ENCODE data around the gene DBNL. TPM values are rescaled to one million over a fixed set of nuclear protein-coding genes. Genes with fewer than 3 reads are reported as not detected.
A peak's percentile ranks its signal among the peaks of the same experiment; 100 is the strongest.

The DBNL gene
- total RNA-seq, 2 donors from 2014 or later: 93.8 to 137 TPM

DNA sequence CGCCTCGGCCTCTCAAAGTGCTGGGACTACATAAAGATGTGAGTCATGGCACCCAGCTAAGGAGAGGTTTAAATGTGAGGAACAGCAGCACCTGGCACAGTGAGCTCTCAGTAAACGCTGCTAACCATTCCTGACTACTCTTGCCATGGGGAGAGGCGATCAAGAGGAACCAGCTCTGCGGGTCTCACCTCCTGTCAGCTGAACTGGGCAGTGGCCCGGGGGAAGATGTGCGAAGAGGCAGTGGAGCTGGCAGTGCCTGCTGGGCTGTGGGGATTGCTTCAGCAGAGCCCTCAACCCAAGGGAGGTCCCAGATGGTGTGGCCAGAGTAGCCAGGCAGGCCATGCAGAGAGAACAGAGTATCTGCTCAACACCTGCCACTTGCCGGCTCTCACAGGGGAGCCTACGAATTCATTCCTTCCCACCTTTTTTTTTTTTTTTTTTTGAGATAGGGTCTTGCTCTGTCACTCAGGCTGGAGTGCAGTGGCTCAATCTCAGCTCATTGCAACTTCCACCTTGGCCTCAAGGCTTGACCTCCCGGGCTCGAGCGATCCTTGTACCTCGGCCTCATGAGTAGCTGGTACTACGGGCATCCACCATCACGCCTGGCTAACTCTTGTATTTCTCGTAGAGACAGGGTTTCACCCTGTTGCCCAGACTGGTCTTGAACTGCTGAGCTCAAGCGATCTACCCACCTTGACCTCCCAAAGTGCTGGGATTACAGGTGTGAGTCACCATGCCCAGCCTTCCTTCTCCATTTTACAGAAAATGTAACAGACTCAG, 31.0 kb downstream of the DBNL start:
- Mint-ChIP-seq H3K27me3 (no peaks in the 10 kb centered on the region), H3K36me3 (ENCODE audit: low read depth) (peaks cover 83% of the 10 kb centered on the region), H3K27ac (no peak overlapping the region), H3K4me1 (peaks cover 11% of the 10 kb centered on the region), H3K9me3 (no peaks in the 10 kb centered on the region), H3K4me3 (no peak overlapping the region)
- no peak for ATAC-seq (replicated peaks)

GRCh38 chr7:44076101-44076895, 31.8 kb downstream of the DBNL start:
- H3K4me3 Mint-ChIP-seq: no peak overlapping the region
- H3K36me3 Mint-ChIP-seq (ENCODE audit: low read depth): peaks cover 91% of the 10 kb centered on the region
- no peak for ATAC-seq (replicated peaks)
- H3K27ac Mint-ChIP-seq: no peak overlapping the region
- peaks cover 17% of the 10 kb centered on the region for H3K4me1 Mint-ChIP-seq
- H3K9me3 Mint-ChIP-seq: no peaks in the 10 kb centered on the region
- no peaks in the 10 kb centered on the region for H3K27me3 Mint-ChIP-seq

DNA sequence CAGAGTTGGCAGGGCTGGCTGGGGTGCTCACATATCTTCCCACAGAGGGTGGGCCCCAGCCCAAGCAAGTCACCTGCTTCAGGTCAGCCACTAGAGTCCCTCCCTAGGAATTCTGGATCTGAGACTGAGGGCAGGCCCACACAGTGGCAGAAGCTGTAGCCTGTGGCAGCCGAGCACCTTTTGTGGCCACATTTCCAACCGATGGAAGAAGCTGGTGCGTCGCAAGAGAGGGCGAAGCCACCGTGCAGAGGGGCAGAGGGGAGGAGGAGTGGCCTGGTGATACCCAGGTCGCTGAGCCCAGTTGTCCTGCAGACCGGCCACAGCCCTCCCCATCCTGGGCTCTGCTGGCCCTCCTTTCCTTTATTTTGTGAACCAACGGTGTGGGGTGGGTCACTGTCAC, 32.6 kb downstream of the DBNL start:
- peaks cover 19% of the 10 kb centered on the region for H3K4me1 Mint-ChIP-seq
- peaks cover 93% of the 10 kb centered on the region for H3K36me3 Mint-ChIP-seq (ENCODE audit: low read depth)
- peak overlapping the region; percentile 88 for H3K27ac Mint-ChIP-seq
- H3K4me3 Mint-ChIP-seq: no peak overlapping the region
- no peaks in the 10 kb centered on the region for H3K9me3 Mint-ChIP-seq
- no peak for ATAC-seq (replicated peaks)
- no peaks in the 10 kb centered on the region for H3K27me3 Mint-ChIP-seq

GRCh38 chr7:44077681-44078091, 33.2 kb downstream of the DBNL start:
- Mint-ChIP-seq H3K27ac (peak overlapping the region; percentile 88), H3K4me1 (peaks cover 17% of the 10 kb centered on the region), H3K9me3 (no peaks in the 10 kb centered on the region), H3K36me3 (ENCODE audit: low read depth) (peaks cover 91% of the 10 kb centered on the region), H3K27me3 (no peaks in the 10 kb centered on the region), H3K4me3 (no peak overlapping the region)
- no peak for ATAC-seq (replicated peaks)

- no peaks in the 10 kb centered on the region for H3K9me3 Mint-ChIP-seq
- ATAC-seq (replicated peaks): no peak
- no peaks in the 10 kb centered on the region for H3K27me3 Mint-ChIP-seq
- peaks cover 82% of the 10 kb centered on the region for H3K36me3 Mint-ChIP-seq (ENCODE audit: low read depth)
- peaks cover 17% of the 10 kb centered on the region for H3K4me1 Mint-ChIP-seq
- H3K4me3 Mint-ChIP-seq: no peak overlapping the region
- no peak overlapping the region for H3K27ac Mint-ChIP-seq
These were observed 34.0 kb downstream of the DBNL start for GRCh38 chr7:44078521-44078920.

- H3K4me3 Mint-ChIP-seq: no peak overlapping the region
- peaks cover 73% of the 10 kb centered on the region for H3K36me3 Mint-ChIP-seq (ENCODE audit: low read depth)
- H3K4me1 Mint-ChIP-seq: peaks cover 21% of the 10 kb centered on the region
- no peak overlapping the region for H3K27ac Mint-ChIP-seq
- no peak for ATAC-seq (replicated peaks)
- no peaks in the 10 kb centered on the region for H3K9me3 Mint-ChIP-seq
- H3K27me3 Mint-ChIP-seq: no peaks in the 10 kb centered on the region
These were observed 35.0 kb downstream of the DBNL start for GRCh38 chr7:44079331-44080021.

- peak overlapping the region; percentile 86 for H3K4me3 Mint-ChIP-seq
- peaks cover 67% of the 10 kb centered on the region for H3K36me3 Mint-ChIP-seq (ENCODE audit: low read depth)
- no peak for ATAC-seq (replicated peaks)
- H3K27ac Mint-ChIP-seq: no peak overlapping the region
- peaks cover 21% of the 10 kb centered on the region for H3K4me1 Mint-ChIP-seq
- no peaks in the 10 kb centered on the region for H3K27me3 Mint-ChIP-seq
- no peaks in the 10 kb centered on the region for H3K9me3 Mint-ChIP-seq
These were observed 35.6 kb downstream of the DBNL start for GRCh38 chr7:44080118-44080517.

DNA sequence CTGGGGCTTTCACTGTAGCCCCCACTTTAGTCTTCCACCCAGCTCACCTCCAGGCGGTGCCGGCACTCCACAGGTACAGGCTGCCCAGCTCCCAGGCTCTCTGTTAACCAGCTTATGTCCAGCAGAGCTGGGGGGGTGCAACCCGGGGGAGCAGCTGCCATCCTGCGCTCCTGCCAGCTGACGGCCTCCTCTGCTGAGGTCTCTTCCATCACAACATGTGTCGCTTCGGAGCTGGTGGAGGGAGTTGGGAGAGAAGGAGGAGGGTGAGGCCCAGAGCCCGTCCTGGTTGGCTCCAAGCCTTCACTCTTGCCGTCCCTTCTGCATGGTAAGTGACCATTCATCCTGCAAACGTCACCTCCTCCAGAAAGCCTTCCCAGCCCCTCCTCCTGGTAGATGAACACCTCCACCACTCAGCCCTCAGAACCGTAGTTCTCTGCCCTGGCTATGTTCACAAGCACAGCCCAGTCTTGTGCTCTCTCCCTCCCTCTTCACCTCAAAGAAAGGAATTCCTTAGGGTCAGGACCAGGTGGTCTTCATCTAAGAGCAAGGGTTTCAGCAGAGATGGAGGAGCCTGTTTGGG, 36.3 kb downstream of the DBNL start:
- Mint-ChIP-seq H3K27ac (peak overlapping the region; percentile 93), H3K27me3 (no peaks in the 10 kb centered on the region), H3K4me3 (peak overlapping the region; percentile 86), H3K36me3 (ENCODE audit: low read depth) (peaks cover 60% of the 10 kb centered on the region), H3K9me3 (no peaks in the 10 kb centered on the region), H3K4me1 (peaks cover 21% of the 10 kb centered on the region)
- ATAC-seq (replicated peaks): no peak

- H3K4me1 Mint-ChIP-seq: peaks cover 21% of the 10 kb centered on the region
- H3K36me3 Mint-ChIP-seq (ENCODE audit: low read depth): peaks cover 55% of the 10 kb centered on the region
- peak overlapping the region; percentile 93 for H3K27ac Mint-ChIP-seq
- H3K9me3 Mint-ChIP-seq: no peaks in the 10 kb centered on the region
- no peak for ATAC-seq (replicated peaks)
- H3K4me3 Mint-ChIP-seq: peak overlapping the region; percentile 86
- no peaks in the 10 kb centered on the region for H3K27me3 Mint-ChIP-seq
These were observed 36.8 kb downstream of the DBNL start for GRCh38 chr7:44081266-44081748.

- Mint-ChIP-seq H3K27ac (peak overlapping the region; percentile 93), H3K4me1 (peaks cover 19% of the 10 kb centered on the region), H3K9me3 (no peaks in the 10 kb centered on the region), H3K27me3 (no peaks in the 10 kb centered on the region), H3K36me3 (ENCODE audit: low read depth) (peaks cover 41% of the 10 kb centered on the region), H3K4me3 (peak overlapping the region; percentile 86)
- peak; percentile 96 for ATAC-seq (replicated peaks)
These were observed 38.2 kb downstream of the DBNL start for GRCh38 chr7:44082541-44083207.

DNA sequence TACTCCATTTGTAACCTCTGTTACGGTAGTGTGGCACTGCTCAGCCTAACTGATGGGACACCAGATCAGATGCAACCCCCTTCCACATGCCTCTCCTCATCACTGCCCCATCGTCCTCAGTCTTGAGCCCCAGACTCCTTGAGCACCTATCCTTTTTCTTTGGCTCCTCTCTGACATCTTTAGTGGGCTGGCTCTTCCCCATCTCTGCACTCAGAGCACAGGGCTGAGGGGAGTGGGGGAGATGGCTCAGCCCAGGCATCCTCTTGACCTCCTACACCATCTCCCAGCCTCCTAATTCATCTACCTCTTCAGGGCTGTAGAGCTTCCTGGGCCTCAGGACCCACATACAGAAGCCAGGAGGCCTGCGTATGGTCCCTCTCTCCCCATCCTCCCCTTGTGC, 39.3 kb downstream of the DBNL start:
- H3K36me3 Mint-ChIP-seq (ENCODE audit: low read depth): peaks cover 30% of the 10 kb centered on the region
- H3K27ac Mint-ChIP-seq: peak overlapping the region; percentile 52
- H3K27me3 Mint-ChIP-seq: no peaks in the 10 kb centered on the region
- H3K9me3 Mint-ChIP-seq: no peaks in the 10 kb centered on the region
- peaks cover 15% of the 10 kb centered on the region for H3K4me1 Mint-ChIP-seq
- no peak for ATAC-seq (replicated peaks)
- peak overlapping the region; percentile 86 for H3K4me3 Mint-ChIP-seq

GRCh38 chr7:44084701-44085100, 40.2 kb downstream of the DBNL start:
- H3K4me3 Mint-ChIP-seq: no peak overlapping the region
- H3K36me3 Mint-ChIP-seq (ENCODE audit: low read depth): peaks cover 24% of the 10 kb centered on the region
- H3K27me3 Mint-ChIP-seq: no peaks in the 10 kb centered on the region
- peaks cover 15% of the 10 kb centered on the region for H3K4me1 Mint-ChIP-seq
- H3K9me3 Mint-ChIP-seq: no peaks in the 10 kb centered on the region
- no peak overlapping the region for H3K27ac Mint-ChIP-seq
- no peak for ATAC-seq (replicated peaks)

GRCh38 chr7:44085546-44085945, 41.0 kb downstream of the DBNL start:
- no peaks in the 10 kb centered on the region for H3K27me3 Mint-ChIP-seq
- no peak overlapping the region for H3K4me3 Mint-ChIP-seq
- no peaks in the 10 kb centered on the region for H3K9me3 Mint-ChIP-seq
- H3K4me1 Mint-ChIP-seq: peaks cover 15% of the 10 kb centered on the region
- H3K36me3 Mint-ChIP-seq (ENCODE audit: low read depth): peaks cover 15% of the 10 kb centered on the region
- ATAC-seq (replicated peaks): no peak
- no peak overlapping the region for H3K27ac Mint-ChIP-seq

GRCh38 chr7:44086627-44087026, 42.1 kb downstream of the DBNL start:
- no peak overlapping the region for H3K27ac Mint-ChIP-seq
- ATAC-seq (replicated peaks): no peak
- H3K4me1 Mint-ChIP-seq: peaks cover 7% of the 10 kb centered on the region
- H3K36me3 Mint-ChIP-seq (ENCODE audit: low read depth): peaks cover 5% of the 10 kb centered on the region
- H3K27me3 Mint-ChIP-seq: no peaks in the 10 kb centered on the region
- H3K9me3 Mint-ChIP-seq: no peaks in the 10 kb centered on the region
- no peak overlapping the region for H3K4me3 Mint-ChIP-seq

Measured in activated T-helper 17 cell treated with anti-CD3 and anti-CD28 coated beads, Interleukin-2, amount 50 U/mL, for 72 hours (primary cell).